Fibroblast of lung (primary cell): ENCODE results near the gene PSEN1.
"Not testable (repeated sequence)": the region's sequence is repeated elsewhere in the genome, so short reads cannot be mapped to it uniquely, and the experiment has no call there.

Experiments used
- EZH2 ChIP-seq: IDR thresholded peaks from 2 replicates; pipeline ENCODE4 v1.5.1; 2012; ENCODE audit warnings: low read length, control low read depth, mild to moderate bottlenecking; ENCODE audit errors: missing control alignments
- TF ChIP-seq, protein P1 (sequence below), 2 donors: IDR thresholded peaks in 1 of 2; conservative IDR thresholded peaks in 1 of 2; 1 replicate in 1 of 2; 2 replicates in 1 of 2; pipeline ENCODE4 v1.5.1; 2011 to 2012; ENCODE audit warnings: low read length in 2 of 2, control low read depth in 1 of 2, inconsistent platforms in 1 of 2, low read depth in 1 of 2, mild to moderate bottlenecking in 1 of 2

DNA sequence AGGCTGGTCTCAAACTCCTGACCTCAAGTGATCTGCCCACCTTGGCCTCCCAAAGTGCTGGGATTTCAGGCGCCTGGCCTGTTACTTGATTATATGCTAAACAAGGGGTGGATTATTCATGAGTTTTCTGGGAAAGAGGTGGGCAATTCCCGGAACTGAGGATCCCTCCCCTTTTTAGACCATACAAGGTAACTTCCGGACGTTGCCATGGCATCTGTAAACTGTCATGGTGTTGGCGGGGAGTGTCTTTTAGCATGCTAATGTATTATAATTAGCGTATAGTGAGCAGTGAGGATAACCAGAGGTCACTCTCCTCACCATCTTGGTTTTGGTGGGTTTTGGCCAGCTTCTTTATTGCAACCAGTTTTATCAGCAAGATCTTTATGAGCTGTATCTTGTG is 33.5 kb downstream of the PSEN1 start:
- TF ChIP-seq, protein P1, sequence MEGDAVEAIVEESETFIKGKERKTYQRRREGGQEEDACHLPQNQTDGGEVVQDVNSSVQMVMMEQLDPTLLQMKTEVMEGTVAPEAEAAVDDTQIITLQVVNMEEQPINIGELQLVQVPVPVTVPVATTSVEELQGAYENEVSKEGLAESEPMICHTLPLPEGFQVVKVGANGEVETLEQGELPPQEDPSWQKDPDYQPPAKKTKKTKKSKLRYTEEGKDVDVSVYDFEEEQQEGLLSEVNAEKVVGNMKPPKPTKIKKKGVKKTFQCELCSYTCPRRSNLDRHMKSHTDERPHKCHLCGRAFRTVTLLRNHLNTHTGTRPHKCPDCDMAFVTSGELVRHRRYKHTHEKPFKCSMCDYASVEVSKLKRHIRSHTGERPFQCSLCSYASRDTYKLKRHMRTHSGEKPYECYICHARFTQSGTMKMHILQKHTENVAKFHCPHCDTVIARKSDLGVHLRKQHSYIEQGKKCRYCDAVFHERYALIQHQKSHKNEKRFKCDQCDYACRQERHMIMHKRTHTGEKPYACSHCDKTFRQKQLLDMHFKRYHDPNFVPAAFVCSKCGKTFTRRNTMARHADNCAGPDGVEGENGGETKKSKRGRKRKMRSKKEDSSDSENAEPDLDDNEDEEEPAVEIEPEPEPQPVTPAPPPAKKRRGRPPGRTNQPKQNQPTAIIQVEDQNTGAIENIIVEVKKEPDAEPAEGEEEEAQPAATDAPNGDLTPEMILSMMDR (conservative IDR thresholded peaks at IDR 0.05 in 1 of 2, IDR thresholded peaks at IDR 0.05 in 1 of 2; ENCODE audit: low read depth in 1 of 2, low read length in 2 of 2), result not testable (repeated sequence)
- TF ChIP-seq EZH2, result not testable (repeated sequence)
